Thymus (tissue), 11 donors: ENCODE results near the gene TUBB. TPM values are rescaled to one million over a fixed set of nuclear protein-coding genes. Genes with fewer than 3 reads are reported as not detected.

Experiments used
- DNase-seq, 9 donors: peaks; one replicate each; pipeline ENCODE4 v3.0.0-alpha.2; 2013; ENCODE audit warnings: low spot score in 9 of 9, low read depth in 6 of 9, missing footprints in 1 of 9
- H3K27ac ChIP-seq, 2 donors: one replicate each; pipeline ENCODE4 v1.5.1; 2013; ENCODE audit warnings: control low read depth in 1 of 2, low read depth in 1 of 2, low read length in 1 of 2, mild to moderate bottlenecking in 1 of 2, moderate library complexity in 1 of 2
- H3K27me3 ChIP-seq, 2 donors: one replicate each; pipeline ENCODE4 v1.5.1; 2013; ENCODE audit warnings: low read length in 1 of 2; ENCODE audit not compliant: control insufficient read depth in 2 of 2, insufficient read depth in 1 of 2
- H3K36me3 ChIP-seq, 2 donors: one replicate each; pipeline ENCODE4 v1.5.1; 2013; ENCODE audit warnings: low read length in 1 of 2, mild to moderate bottlenecking in 1 of 2, moderate library complexity in 1 of 2; ENCODE audit not compliant: control insufficient read depth in 2 of 2, insufficient read depth in 2 of 2
- H3K4me1 ChIP-seq, 2 donors: one replicate each; pipeline ENCODE4 v1.5.1; 2013; ENCODE audit warnings: low read length in 2 of 2; ENCODE audit not compliant: control insufficient read depth in 2 of 2, insufficient read depth in 2 of 2
- H3K4me3 ChIP-seq, 2 donors: one replicate each; pipeline ENCODE4 v1.5.1; 2013; ENCODE audit warnings: low read length in 2 of 2, control low read depth in 1 of 2, mild to moderate bottlenecking in 1 of 2
- H3K9me3 ChIP-seq, 2 donors: one replicate each; pipeline ENCODE4 v1.5.1; 2013; ENCODE audit warnings: low read length in 1 of 2, mild to moderate bottlenecking in 1 of 2; ENCODE audit not compliant: control insufficient read depth in 2 of 2, insufficient read depth in 1 of 2
- WGBS: extraction: QIAGEN DNeasy Blood & Tissue Kit; methylation state at CpG from one replicate; pipeline ENCODE4 v1.1.7; 2013; 5-methylcytosine and 5-hydroxymethylcytosine counted together
- polyA plus RNA-seq: library from polyadenylated mRNA; stranded (reverse); fragments of 200-250 nt; gene quantifications from one replicate; pipeline ENCODE4 v1.2.3, GENCODE V29; 2013
- total RNA-seq: library from RNA; stranded (reverse); fragments of 120-200 nt; gene quantifications from one replicate; pipeline ENCODE4 v1.2.4, GENCODE V29; 2013
- donor health status: healthy.

TUBB gene
- total and polyA plus RNA-seq, 2 donors, result 137 to 691 TPM

- Histone ChIP-seq H3K4me1 (peaks cover 13 to 34% of the 10 kb centered on the region in 2 donors), H3K9me3 (no peaks in the 10 kb centered on the region), H3K4me3 (no peak overlapping the region), H3K36me3 (peaks cover 26 to 52% of the 10 kb centered on the region in 2 donors), H3K27ac (no peak overlapping the region), H3K27me3 (no peaks in the 10 kb centered on the region)
- no peak for DNase-seq
- 97% methylated on average over 12 of the region's 12 CpGs for WGBS
Measured at GRCh38 chr6:30732237-30732943, 12.2 kb downstream of the TUBB start.

DNA sequence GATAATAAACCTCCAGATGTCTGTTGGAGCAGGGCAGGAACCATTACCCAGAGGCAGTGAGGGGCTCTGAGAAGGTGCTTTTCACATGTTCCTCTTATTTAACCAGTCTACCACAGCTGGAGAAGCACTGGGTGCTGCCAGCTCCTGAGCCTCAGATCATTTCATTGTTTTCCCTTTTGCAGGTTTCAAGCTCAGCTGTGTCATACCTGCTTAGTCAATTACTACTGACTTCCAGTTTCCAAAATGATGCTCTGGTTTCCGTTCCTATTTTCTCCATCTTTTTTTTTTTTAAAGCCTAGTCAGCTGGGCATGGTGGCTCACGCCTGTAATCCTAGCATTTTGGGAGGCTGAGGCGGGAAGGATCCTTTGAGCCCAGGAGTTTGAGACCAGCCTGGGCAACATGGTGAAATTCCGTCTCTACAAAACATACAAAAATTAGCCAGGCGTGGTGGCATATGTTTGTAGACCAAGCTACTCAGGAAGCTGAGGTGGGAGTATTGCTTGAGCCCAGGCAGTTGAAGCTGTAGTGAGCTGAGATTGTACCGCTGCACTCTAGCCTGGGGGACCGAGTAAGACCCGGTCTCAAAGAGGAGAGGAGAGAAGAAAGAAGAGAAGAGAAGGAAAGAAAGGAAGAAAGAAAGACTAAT lies 15.6 kb downstream of the TUBB start:
- no peak overlapping the region for H3K27ac ChIP-seq
- no peaks in the 10 kb centered on the region for H3K9me3 ChIP-seq
- peaks cover 11 to 30% of the 10 kb centered on the region in 2 donors for H3K4me1 ChIP-seq
- H3K27me3 ChIP-seq, result no peaks in the 10 kb centered on the region
- DNase-seq, result no peak
- 86% methylated on average over 8 of the region's 8 CpGs for WGBS
- H3K36me3 ChIP-seq, result peaks cover 14 to 46% of the 10 kb centered on the region in 2 donors
- no peak overlapping the region for H3K4me3 ChIP-seq

GRCh38 chr6:30738532-30738931 lies 18.4 kb downstream of the TUBB start:
- H3K36me3 ChIP-seq, result peaks cover 9 to 39% of the 10 kb centered on the region in 2 donors
- H3K27ac ChIP-seq, result no peak overlapping the region

DNA sequence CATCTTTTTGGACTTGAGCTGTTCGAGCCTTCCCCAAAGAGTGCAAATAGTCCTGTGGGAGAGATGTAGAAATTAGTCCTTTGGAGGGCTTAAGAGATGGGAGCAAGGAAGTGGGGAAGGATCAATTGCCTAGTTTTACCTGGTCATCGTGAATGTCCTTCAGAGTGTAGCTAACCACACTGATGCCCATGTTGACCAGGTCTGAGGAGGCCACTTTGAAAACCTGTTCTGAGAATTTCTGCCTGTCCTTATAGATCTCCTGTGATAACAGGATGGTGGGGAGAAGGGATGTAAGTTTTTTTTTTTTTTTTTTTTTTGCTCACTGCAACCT lies 20.4 kb downstream of the TUBB start:
- Histone ChIP-seq H3K4me1 (peaks cover 13 to 62% of the 10 kb centered on the region in 2 donors), H3K27ac (no peak overlapping the region), H3K9me3 (peaks cover 0 to 10% of the 10 kb centered on the region in 2 donors), H3K36me3 (peaks cover 0 to 28% of the 10 kb centered on the region in 2 donors), H3K27me3 (peaks cover 0 to 20% of the 10 kb centered on the region in 2 donors), H3K4me3 (no peak overlapping the region)
- 96% methylated on average over 2 of the region's 2 CpGs for WGBS
- DNase-seq, result no peak

More at GRCh38 chr6:30738532-30738931, 18.4 kb downstream of the TUBB start:
- Histone ChIP-seq H3K27me3 (peaks cover 0 to 9% of the 10 kb centered on the region in 2 donors), H3K4me1 (peaks cover 11 to 46% of the 10 kb centered on the region in 2 donors), H3K9me3 (peaks cover 0 to 6% of the 10 kb centered on the region in 2 donors), H3K4me3 (no peak overlapping the region)
- no peak for DNase-seq
- 95% methylated on average over 6 of the region's 6 CpGs for WGBS

DNA sequence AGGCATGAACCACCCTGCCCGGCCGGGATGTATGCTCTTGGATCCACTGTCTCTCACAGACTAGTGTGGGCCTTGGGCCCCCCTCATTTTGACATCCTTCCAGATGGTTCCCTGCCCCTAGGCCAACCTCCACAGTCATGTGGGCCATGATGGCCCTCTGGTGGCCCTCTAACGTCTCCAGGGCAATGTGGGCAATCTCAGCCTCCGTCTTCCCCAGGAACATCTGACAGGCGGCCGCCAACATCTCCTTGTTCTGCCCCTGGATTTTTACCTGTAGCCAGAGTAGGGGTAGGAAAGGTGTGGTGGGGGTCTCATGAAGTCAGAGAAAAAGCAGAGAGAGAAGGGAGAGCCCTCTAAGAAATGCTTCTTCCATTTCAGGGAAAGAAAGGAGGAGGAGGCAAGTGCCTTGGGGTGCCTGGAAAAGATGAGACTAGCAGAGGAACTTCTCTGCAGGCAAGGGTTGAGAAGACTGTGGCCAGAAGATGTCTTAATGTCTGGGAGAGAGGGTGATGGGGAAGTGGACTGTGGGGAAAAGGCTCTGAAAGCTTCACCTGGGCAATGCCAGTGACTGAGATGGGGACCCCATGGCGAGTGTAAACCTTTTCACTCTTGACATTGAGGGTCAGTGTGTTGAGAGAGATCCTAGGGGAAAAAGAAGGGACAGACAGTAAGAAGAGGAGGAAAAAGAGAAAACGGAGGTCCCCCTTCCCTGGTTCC lies 21.1 kb downstream of the TUBB start:
- Histone ChIP-seq H3K4me3 (peak overlapping the region in 1 of 2 donors; percentile 71), H3K27ac (no peak overlapping the region), H3K9me3 (peaks cover 0 to 10% of the 10 kb centered on the region in 2 donors), H3K36me3 (peaks cover 0 to 23% of the 10 kb centered on the region in 2 donors), H3K27me3 (peaks cover 0 to 20% of the 10 kb centered on the region in 2 donors), H3K4me1 (peaks cover 13 to 55% of the 10 kb centered on the region in 2 donors)
- WGBS, result 93% methylated on average over 8 of the region's 8 CpGs
- DNase-seq, result no peak

DNA sequence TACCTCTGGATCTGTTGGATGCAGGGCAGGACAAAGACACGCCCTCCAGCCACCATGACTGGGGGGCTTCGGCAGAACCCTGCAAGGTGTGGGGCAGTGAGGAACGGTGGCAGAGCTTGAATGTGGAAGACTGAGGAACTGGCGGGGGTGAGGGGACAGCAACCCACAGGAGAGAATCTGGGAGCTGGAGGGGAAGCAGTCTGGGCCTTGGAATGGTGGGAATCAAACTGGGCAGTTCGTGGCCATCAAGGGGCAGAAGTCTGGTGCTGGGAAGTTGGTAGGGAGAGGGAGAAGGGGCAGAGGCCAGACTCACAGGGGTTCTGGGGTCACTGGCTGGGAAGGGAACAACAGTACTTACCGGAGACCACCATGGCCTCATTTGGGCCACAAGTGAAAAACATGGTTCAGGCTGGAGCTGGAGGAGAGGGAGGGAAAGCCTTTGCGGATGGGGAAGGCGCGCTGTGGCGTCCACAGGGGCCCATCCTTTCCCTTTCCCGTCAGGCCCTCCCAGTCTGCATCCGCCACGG lies 21.7 kb downstream of the TUBB start:
- peaks cover 0 to 10% of the 10 kb centered on the region in 2 donors for H3K9me3 ChIP-seq
- 26% methylated on average over 13 of the region's 13 CpGs for WGBS
- H3K27me3 ChIP-seq, result peaks cover 0 to 20% of the 10 kb centered on the region in 2 donors
- peaks cover 12 to 50% of the 10 kb centered on the region in 2 donors for H3K4me1 ChIP-seq
- peak overlapping the region; percentile 71 to 79 for H3K4me3 ChIP-seq
- H3K27ac ChIP-seq, result peak overlapping the region; percentile 74 to 90
- peaks cover 0 to 21% of the 10 kb centered on the region in 2 donors for H3K36me3 ChIP-seq
- no peak for DNase-seq

GRCh38 chr6:30742316-30743098 lies 22.4 kb downstream of the TUBB start, which contains the start of gene FLOT1:
FLOT1 (minus strand) TSS chr6:30742687; CDS start chr6:30742189, 498 bp downstream.
- peaks cover 0 to 10% of the 10 kb centered on the region in 2 donors for H3K9me3 ChIP-seq
- H3K36me3 ChIP-seq, result peaks cover 0 to 20% of the 10 kb centered on the region in 2 donors
- H3K27ac ChIP-seq, result peak within 1 kb of the TSS; percentile 77 to 90
- H3K4me3 ChIP-seq, result peak within 1 kb of the TSS; percentile 71 to 79
- peak in 5 of 9 donors; percentile 56 to 77 (median 59) for DNase-seq
- under 1% methylated on average over 66 of the region's 66 CpGs for WGBS
- peaks cover 8 to 43% of the 10 kb centered on the region in 2 donors for H3K4me1 ChIP-seq
- H3K27me3 ChIP-seq, result peaks cover 0 to 20% of the 10 kb centered on the region in 2 donors
